Stimulated activated CD4-positive, alpha-beta T cell treated with anti-CD3 and anti-CD28 coated beads, Interleukin-1b, Interleukin-23, amount 100 ng/mL, for 4 hours (primary cell): ENCODE measurements around the gene MKS1.

Experiments used
- DNase-seq, 2 donors: peaks; one replicate each; pipeline ENCODE4 v3.0.0-alpha.2; 2020; ENCODE audit warnings: low read depth in 2 of 2

The MKS1 gene

GRCh38 chr17:58244963-58245362 lies 25.9 kb upstream of the MKS1 start:
- DNase-seq, result no peak

- DNase-seq, result no peak
Observed at GRCh38 chr17:58242171-58242784, 23.2 kb upstream of the MKS1 start.

GRCh38 chr17:58239987-58240386 lies 20.9 kb upstream of the MKS1 start:
- no peak for DNase-seq

- DNase-seq, result no peak
Observed at GRCh38 chr17:58238147-58238634, 19.1 kb upstream of the MKS1 start, which contains the start of gene LPO. Gene LPO, plus strand, starts transcription at chr17:58238584. Its CDS starts 4,396 bp downstream, at chr17:58242980.

GRCh38 chr17:58236394-58236793 lies 17.3 kb upstream of the MKS1 start:
- DNase-seq, result no peak

GRCh38 chr17:58235821-58236220 lies 16.8 kb upstream of the MKS1 start:
- no peak for DNase-seq

- DNase-seq, result no peak
Observed at GRCh38 chr17:58234512-58234911, 15.5 kb upstream of the MKS1 start.

- no peak for DNase-seq
Observed at GRCh38 chr17:58233543-58233942, 14.5 kb upstream of the MKS1 start.

- no peak for DNase-seq
Observed at GRCh38 chr17:58232707-58233156, 13.7 kb upstream of the MKS1 start.

- DNase-seq, result no peak
Observed at GRCh38 chr17:58231641-58232040, 12.6 kb upstream of the MKS1 start.

GRCh38 chr17:58229881-58230280 lies 10.8 kb upstream of the MKS1 start:
- DNase-seq, result no peak

GRCh38 chr17:58229384-58229783 lies 10.3 kb upstream of the MKS1 start:
- DNase-seq, result no peak

GRCh38 chr17:58228679-58229078 lies 9.6 kb upstream of the MKS1 start:
- DNase-seq, result no peak

GRCh38 chr17:58227733-58228132 lies 8.7 kb upstream of the MKS1 start:
- no peak for DNase-seq

- no peak for DNase-seq
Observed at GRCh38 chr17:58224315-58224714, 5.3 kb upstream of the MKS1 start.

- DNase-seq, result no peak
Observed at GRCh38 chr17:58219789-58220183, 731 bp upstream of the MKS1 start.

GRCh38 chr17:58217766-58218165 lies 1.3 kb downstream of the MKS1 start:
- DNase-seq, result no peak

- DNase-seq, result no peak
Observed at GRCh38 chr17:58215685-58216084, 3.4 kb downstream of the MKS1 start.

- no peak for DNase-seq
Observed at GRCh38 chr17:58210922-58211321, 8.1 kb downstream of the MKS1 start.

GRCh38 chr17:58208344-58208743 lies 10.7 kb downstream of the MKS1 start:
- DNase-seq, result no peak

GRCh38 chr17:58207451-58207850 lies 11.6 kb downstream of the MKS1 start:
- no peak for DNase-seq

- DNase-seq, result no peak
Observed at GRCh38 chr17:58205936-58206335, 13.1 kb downstream of the MKS1 start.

GRCh38 chr17:58204796-58205195 lies 14.3 kb downstream of the MKS1 start:
- no peak for DNase-seq

- no peak for DNase-seq
Observed at GRCh38 chr17:58202859-58203258, 16.2 kb downstream of the MKS1 start.
